Stimulated activated CD4-positive, alpha-beta T cell treated with anti-CD3 and anti-CD28 coated beads, Interleukin-12 subunit alpha, Interleukin-12 subunit beta, amount 100 ng/mL, for 4 hours (primary cell): ENCODE measurements around the gene CCT8L2.
"Not testable (repeated sequence)": the region's sequence is repeated elsewhere in the genome, so short reads cannot be mapped to it uniquely, and the experiment has no call there.

Experiments used
- DNase-seq: peaks from one replicate; pipeline ENCODE4 v3.0.0-alpha.2; 2020

Gene CCT8L2

GRCh38 chr22:16592710-16593109 lies at the start of gene CCT8L2:
Gene CCT8L2 (minus strand): TSS chr22:16592810. CDS start chr22:16592550, 260 bp downstream.
- DNase-seq, result not testable (repeated sequence)

- DNase-seq, result not testable (repeated sequence)
Observed at GRCh38 chr22:16635442-16635841, 42.8 kb upstream of the CCT8L2 start.

GRCh38 chr22:16634092-16634491 lies 41.5 kb upstream of the CCT8L2 start:
- DNase-seq, result not testable (repeated sequence)

DNA sequence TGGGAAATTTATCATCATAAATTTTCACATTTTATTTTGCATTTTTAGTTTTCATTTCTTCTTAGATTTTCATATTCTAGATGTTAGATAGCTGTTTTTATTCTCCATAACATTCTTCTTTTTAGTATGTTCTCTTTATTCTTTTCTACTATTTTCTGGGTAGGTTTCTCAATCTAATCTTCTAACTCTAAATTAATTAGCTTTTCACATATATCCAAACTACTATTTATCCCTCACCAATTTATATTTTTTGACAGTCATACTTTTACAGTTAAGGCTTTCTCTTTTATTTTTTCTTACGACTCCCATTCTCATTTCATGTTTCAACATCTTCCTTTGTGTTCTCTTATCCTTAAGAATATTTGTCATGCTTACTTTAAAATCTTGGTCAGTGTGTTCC lies 35.9 kb upstream of the CCT8L2 start:
- not testable (repeated sequence) for DNase-seq

GRCh38 chr22:16625018-16625417 lies 32.4 kb upstream of the CCT8L2 start:
- not testable (repeated sequence) for DNase-seq

GRCh38 chr22:16623595-16623994 lies 31.0 kb upstream of the CCT8L2 start:
- not testable (repeated sequence) for DNase-seq

DNA sequence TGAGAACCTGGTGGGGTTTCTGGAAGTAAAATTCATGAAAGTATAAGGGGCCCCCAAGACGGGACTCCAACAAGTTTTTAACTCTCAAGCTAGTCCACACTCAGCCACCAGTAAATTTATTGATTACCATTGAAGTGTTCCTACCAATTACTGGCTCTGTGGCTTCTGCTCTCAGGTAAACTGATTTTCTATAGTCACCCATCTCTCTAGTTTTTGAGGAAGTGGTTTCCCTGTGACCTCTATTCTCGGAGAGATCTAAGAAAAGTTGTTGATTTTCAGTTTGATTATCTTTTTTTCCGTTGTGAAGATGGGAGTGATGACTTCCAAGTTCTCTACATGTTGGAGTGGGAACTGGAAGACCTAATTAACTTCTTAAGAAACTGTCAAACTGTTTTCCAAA lies 24.9 kb upstream of the CCT8L2 start:
- DNase-seq, result not testable (repeated sequence)

- not testable (repeated sequence) for DNase-seq
Observed at GRCh38 chr22:16616390-16616938, 23.9 kb upstream of the CCT8L2 start.

GRCh38 chr22:16615606-16616245 lies 23.1 kb upstream of the CCT8L2 start:
- DNase-seq, result not testable (repeated sequence)

GRCh38 chr22:16609548-16610261 lies 17.1 kb upstream of the CCT8L2 start:
- no peak for DNase-seq

GRCh38 chr22:16608931-16609330 lies 16.3 kb upstream of the CCT8L2 start:
- DNase-seq, result no peak

- not testable (repeated sequence) for DNase-seq
Observed at GRCh38 chr22:16604257-16604998, 11.8 kb upstream of the CCT8L2 start.

DNA sequence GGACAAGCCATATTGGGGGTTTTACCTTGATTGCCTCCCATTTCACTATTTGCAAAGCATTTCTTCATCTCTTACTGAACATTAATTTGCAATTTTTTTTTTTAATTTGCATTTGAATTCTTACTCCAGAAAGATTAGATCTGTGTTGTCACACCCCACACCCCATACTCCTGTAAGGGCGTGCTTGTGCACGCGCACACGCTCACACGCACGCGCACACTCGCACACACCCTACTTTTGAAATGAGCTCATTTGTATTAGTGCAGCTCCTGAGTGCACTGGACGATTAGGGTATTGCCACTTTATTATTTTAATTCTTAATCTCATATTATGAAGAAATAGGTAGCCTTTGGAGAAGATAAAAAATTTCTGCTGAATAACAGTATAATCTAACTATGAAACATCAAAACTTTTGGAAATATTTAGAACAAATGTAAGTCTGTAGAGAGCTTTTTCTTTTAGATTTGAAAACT lies 11.2 kb upstream of the CCT8L2 start:
- DNase-seq, result not testable (repeated sequence)

- no peak for DNase-seq
Observed at GRCh38 chr22:16603448-16603768, 10.8 kb upstream of the CCT8L2 start.

GRCh38 chr22:16602728-16603447 lies 10.3 kb upstream of the CCT8L2 start:
- not testable (repeated sequence) for DNase-seq

DNA sequence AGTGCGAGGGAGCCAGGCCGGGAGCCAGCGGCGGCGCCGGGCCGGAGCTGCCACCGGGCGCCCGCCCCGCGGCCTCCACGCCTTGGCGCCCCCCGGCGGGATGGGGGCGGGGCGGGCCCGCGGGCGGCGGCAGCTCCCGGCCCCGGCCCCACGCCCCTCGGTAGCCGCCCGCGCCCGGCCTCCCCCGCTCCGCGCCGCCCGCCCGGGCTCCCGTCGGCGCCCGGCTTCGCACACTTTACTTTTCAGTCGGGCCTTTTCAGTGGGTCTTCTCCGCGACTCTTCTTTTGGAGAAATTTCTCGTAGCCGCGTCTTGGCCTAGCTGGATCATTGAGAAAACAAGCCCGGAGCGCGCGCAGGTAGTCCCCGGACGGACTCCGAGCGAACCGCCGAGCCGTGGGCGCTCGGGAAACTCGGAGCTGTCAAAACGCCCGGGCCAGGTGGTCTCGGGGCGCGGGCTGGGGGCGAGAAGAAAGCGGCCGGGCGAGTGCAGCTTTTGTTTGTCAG lies 9.7 kb upstream of the CCT8L2 start:
- DNase-seq, result not testable (repeated sequence)

DNA sequence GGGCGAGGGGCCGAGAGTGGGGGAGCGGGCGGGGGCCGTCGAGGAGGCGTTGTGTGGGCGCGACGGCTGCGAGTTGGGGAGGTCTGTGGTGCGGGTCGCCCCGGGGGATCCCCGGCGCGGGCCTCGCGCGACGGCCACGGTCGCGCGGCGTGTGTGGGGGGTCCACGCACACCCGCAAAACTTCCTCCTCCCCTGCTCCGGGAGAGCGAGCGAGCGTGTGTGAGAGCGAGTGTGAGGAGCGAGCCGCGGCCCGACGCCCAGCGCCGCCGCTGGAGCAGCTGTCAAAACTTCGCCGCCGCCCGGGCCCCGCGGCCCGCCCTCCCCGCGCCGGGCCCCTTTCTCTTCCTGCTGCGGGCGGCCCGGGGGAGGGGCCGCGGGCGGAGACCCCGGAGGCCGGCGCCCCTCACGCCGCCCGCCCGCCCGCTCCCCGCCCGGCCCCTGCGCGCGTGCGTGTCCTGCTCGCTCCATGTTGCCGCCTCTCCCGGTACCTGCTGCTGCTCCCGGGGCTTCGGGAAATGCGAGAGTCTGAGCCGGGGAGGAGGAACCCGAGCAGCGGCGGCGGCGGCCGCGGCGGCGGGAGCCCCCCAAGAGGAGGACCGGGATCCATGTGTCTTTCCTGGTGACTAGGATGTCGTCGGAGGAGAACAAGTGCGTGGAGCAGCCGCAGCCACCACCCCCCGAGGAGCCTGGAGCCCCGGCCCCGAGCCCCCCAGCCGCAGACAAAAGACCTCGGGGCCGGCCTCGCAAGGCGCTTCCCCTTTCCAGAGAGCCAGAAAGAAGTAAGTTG lies 9.0 kb upstream of the CCT8L2 start:
- DNase-seq, result no peak

DNA sequence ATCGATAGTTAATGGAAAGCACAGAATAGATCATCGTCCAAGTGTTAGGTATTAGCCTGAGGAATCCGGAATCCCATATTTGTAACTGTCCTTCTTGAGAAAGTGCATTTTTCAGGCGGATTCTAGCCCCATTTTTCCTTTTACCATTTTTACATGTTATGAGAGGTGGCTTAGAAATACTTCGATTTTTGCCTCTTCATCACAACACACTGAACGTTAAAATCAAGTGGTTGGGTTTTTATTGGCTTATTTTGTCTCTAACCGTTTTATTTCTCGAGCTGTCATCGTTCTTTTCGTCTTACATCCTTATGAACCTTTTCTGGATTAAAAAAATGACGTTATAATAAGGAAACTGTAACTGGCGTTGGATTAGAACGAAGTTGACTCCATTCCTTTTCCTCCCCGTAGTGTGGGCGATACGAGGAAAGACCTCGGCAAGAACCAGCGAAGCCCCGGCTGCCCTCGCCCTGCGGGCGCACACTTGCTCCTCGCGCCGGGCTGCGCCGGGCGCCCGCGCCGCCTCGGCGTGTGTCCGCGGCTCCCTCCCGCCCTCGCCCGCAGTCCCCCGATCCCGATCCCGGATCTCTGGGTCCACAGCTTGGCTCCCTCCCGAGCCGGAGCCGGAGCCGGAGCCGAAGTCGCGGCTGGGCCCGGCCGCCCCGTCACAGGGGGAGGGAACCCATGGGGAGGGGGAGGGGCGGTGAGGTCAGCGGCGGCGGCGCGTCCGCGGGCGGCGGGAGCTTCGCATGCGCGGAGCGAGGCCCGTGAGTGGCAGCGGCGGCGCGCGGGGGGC lies 8.2 kb upstream of the CCT8L2 start:
- DNase-seq, result peak; percentile 15

DNA sequence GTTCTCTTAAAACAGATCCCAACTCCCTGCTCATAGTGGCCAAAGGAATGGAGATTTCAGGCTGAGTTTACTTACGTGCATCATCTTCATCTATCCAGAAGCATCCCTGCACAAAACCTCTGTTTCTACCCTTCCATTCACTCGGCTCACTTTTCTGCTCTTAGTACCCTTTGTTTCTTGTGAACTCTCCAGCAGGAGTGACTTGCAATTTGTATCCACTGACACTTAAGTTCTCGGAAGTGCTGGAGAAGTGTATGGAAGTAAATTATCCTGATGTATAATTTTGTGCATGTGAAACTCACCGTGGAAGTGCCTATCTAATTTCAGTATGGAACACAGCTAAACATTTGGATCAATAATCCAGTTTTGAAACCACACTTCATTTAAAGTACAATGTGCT lies 7.0 kb upstream of the CCT8L2 start:
- not testable (repeated sequence) for DNase-seq

- DNase-seq, result not testable (repeated sequence)
Observed at GRCh38 chr22:16595251-16595650, 2.6 kb upstream of the CCT8L2 start.

- no peak for DNase-seq
Observed at GRCh38 chr22:16594026-16594425, 1.4 kb upstream of the CCT8L2 start.
